ENCODE measurements around the gene SLC13A3. TPM values are rescaled to one million over a fixed set of nuclear protein-coding genes. Genes with fewer than 3 reads are reported as not detected.

The SLC13A3 gene
- total RNA-seq, 1 experiment from 2014 or later, result 1.7 TPM

- peak; percentile 97 for DNase-seq (ENCODE audit: low read depth)
Measured at GRCh38 chr20:46558511-46558959, 92.7 kb downstream of the SLC13A3 start.

DNA sequence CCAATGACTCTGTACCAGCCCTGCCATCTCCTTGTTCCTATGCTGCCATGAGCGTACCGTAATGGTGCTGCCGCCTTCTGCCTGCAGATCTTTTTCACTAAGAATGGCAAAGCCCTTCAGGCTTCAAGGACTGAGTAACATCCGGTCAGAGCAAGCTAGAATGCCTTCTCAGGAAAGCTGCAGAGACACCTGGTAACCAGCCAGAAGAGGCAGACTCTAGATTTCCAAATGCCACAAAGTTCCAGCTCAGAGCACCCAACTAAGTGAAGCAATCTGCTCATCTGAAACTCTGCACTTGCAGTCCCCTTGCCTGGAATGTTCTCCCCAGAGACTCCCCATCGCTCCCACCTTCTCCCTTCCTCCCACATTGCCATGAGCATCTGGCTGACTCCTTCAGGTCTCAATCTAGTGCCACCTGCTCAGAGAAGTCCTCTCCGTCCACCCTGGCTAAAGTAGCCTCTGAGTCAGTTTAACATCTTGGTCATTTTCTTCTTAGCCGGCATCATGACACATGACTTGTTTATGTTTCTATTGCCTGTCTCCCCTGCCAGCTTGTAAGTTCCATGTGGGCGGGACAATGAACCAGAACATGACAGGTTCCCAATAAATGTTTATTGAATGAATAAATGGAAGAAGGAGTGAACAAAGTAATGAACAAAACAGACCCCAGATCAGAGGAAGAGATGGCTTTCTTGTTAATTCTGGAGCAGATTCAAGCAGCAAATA, 93.9 kb downstream of the SLC13A3 start:
- DNase-seq (ENCODE audit: low read depth), result peak; percentile 92

GRCh38 chr20:46555370-46555956, 95.8 kb downstream of the SLC13A3 start:
- DNase-seq (ENCODE audit: low read depth), result no peak

- no peak for DNase-seq (ENCODE audit: low read depth)
Measured at GRCh38 chr20:46554828-46555227, 96.4 kb downstream of the SLC13A3 start.

DNA sequence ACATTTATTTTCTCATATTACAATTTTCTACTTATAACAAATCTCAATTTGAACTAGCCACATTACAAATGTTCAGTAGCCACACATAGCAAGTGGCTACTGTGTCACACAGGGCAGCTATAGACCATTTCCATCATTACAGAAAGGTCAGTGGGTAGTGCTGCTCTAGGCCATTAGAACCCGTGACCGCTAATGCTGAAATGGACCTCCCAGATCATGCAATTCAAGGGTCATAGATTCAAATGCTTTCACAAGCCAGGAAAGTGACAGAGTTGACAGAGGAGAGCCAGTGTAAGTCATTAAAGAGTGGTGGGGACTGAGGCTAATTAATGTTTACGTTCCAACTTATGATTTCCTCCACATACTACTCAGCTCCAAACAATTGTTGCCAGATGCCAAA, 97.3 kb downstream of the SLC13A3 start:
- no peak for DNase-seq (ENCODE audit: low read depth)

GRCh38 chr20:46552460-46553420, 98.5 kb downstream of the SLC13A3 start:
- peak; percentile 39 for DNase-seq (ENCODE audit: low read depth)

GRCh38 chr20:46551522-46552381, 99.5 kb downstream of the SLC13A3 start:
- DNase-seq (ENCODE audit: low read depth), result no peak

GRCh38 chr20:46550461-46550860, 100.8 kb downstream of the SLC13A3 start, which contains the start of gene OCSTAMP:
Gene OCSTAMP, minus strand, starts transcription at chr20:46550654. Its CDS starts 94 bp downstream, at chr20:46550560.
- DNase-seq (ENCODE audit: low read depth), result no peak

DNA sequence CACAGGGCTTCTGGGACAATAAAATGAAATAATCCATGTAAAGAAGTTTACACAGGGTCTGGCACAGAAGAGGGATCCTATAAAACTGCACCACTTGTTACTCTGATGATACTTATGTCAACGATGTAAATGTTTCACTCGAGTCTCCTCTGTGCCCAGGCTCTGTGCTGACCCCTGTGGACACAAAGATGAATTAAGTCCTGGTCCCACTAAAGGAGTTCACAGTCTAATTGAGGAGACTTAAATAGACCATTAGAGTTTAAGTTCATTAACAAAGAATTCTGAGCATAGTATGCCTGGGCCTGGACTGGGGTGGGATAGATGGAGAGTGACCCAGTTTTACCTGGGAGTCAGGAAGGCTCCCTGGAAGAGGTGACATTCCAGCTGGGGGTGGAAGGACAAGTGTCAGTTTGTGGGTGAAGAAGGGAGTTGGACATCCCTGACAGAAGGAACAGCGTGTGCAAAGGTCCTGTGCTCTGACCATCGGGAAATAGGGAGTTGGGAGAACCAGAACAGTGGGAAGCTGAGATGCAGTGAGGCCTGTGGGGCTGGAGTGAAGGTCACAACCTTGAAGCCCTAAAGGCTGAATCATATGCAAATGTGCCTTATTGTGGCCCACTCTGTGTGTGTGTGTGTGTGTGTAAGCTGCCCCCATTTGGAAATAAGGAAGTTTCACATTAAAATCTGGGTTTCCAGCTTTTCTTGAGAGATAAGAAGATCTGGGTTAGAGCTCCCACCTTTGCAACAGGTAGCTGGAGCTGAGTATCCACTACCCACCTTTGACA, 101.9 kb downstream of the SLC13A3 start:
- no peak for DNase-seq (ENCODE audit: low read depth)

DNA sequence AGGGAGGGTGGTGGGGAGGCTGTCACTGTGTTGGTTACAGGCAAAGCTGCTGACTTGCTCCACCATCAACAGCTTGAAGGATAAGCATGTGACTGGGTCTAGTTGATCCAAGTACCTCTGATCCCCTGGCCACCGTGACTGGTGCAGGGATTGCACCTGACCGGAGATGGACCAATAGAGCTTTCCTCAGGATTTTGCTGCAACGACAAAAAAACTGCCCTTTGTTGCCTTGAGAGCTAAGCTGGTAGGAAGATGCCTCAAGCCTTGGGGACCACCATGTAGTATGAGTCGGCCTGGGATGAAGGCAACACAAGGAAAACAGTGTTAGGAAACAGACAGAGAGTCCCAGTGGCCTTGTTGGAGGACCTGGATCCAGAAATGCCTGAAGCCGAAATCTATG, 102.6 kb downstream of the SLC13A3 start:
- DNase-seq (ENCODE audit: low read depth), result no peak

- DNase-seq (ENCODE audit: low read depth), result no peak
Measured at GRCh38 chr20:46547995-46548394, 103.3 kb downstream of the SLC13A3 start.

- no peak for DNase-seq (ENCODE audit: low read depth)
Measured at GRCh38 chr20:46546936-46547335, 104.3 kb downstream of the SLC13A3 start.

DNA sequence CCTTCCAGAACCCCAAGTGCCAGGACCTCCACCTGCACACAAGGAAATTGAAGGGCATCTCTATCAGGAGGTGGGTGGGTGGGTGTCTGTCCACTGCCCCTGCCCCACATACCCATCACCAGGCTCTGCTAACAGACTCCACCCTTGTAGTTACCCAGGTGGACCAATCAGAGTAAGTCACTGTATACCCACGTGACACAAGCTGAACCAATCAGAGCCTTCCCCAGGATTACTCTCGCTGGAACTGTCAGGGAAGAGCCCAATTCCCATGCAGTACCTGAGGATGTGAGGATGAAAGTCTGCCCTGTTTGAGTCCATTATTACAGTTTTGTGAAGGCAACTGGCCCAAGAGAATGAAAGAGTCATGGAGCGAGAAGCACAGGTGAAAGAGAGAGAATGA, 105.0 kb downstream of the SLC13A3 start:
- DNase-seq (ENCODE audit: low read depth), result no peak

GRCh38 chr20:46545827-46546138, 105.5 kb downstream of the SLC13A3 start:
- DNase-seq (ENCODE audit: low read depth), result no peak

GRCh38 chr20:46545077-46545826, 106.0 kb downstream of the SLC13A3 start:
- DNase-seq (ENCODE audit: low read depth), result peak; percentile 65

DNA sequence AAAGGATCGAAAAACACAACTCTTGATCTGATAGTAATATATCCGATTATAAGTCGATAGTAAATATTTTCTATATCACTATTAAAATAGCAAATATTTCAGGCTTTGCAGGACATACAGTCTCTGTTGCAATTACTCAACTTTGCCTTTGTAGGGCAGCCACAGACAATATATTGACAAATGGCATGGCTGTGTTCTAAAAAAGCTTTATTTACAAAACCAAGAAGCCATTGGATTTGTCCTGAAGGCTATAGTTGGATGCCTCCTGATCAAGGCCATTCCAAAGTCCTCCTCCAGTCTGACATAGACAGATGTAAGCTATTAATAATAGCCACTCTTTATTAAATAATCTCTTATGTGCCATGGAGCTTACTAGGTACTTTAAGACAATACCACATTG, 106.7 kb downstream of the SLC13A3 start:
- DNase-seq (ENCODE audit: low read depth), result peak; percentile 35

DNA sequence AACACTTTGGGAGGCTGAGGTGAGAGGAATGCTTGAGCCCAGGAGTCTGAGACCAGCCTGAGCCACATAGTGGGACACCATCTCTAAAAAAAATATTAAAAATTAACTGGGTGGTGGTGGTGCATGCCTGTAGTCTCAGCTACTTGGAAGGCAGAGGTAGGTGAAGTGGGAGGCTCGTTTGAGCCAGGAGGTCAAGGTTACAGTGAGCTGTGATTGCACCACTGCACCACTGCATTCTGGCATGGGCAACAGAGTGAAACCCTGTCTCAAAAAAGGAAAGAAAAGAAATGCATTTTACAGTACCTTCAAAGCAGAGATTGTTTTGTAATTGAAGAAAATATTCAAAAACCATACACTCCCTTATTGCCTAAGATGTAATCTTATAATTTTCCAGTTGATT, 107.3 kb downstream of the SLC13A3 start:
- no peak for DNase-seq (ENCODE audit: low read depth)

DNA sequence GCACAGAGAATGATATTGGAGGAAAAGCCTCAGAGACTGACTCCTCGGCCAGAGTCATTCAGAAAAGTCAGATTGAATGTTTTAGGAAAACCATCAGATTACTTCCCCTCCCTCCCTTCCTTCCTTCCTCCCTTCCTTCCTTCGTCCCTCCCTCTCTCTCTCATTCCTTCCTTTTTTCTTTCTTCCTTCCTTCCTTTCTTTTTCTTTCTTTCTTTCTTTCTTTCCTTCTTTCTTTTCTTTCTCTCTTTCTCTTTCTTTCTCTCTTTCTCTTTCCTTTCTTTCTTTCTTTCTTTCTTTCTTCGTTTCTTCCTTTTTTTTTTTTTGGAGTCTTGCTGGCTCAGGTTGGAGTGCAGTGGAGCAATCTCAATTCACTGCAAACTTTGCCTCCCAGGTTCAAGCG, 108.2 kb downstream of the SLC13A3 start:
- DNase-seq (ENCODE audit: low read depth), result no peak

GRCh38 chr20:46541229-46541935, 109.9 kb downstream of the SLC13A3 start:
- no peak for DNase-seq (ENCODE audit: low read depth)
